GM20000 (cell line): ENCODE measurements around the gene APOBEC3C.

Experiments used
- DNase-seq: peaks from one replicate; pipeline ENCODE4 v3.0.0; 2012; ENCODE audit warnings: low spot score
- CTCF ChIP-seq: IDR thresholded peaks from 2 replicates; pipeline ENCODE4 v1.5.1; 2012; ENCODE audit warnings: mild to moderate bottlenecking, control low read depth; ENCODE audit errors: extremely low read depth, missing control alignments

Gene APOBEC3C

GRCh38 chr22:39013942-39014722, at the start of gene APOBEC3C:
Gene APOBEC3C, plus strand, starts transcription at chr22:39014257. Its CDS starts 106 bp downstream, at chr22:39014363.
- no peak for TF ChIP-seq CTCF
- peak; percentile 84 for DNase-seq

DNA sequence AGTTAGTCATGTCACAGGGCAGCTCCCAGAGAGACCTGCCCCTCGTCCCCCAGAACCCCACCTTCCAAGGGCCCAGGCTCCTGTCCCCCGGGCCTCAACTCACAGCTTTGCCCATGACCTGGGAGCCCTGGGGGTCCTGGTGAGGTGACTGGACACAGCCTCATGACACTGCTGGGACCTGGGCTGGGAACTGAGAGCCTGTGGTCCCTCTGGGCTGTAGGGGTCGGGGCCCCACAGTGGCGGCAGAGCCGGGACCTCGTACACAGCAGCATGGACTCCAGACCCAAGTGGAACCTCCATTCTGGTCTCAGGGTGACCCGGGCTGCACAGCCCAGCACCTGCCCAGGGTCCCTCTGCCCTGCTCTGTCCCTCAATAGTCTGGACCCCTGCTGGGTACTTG, 49.8 kb upstream of the APOBEC3C start:
- no peak for DNase-seq
- no peak for TF ChIP-seq CTCF

- TF ChIP-seq CTCF: no peak
- DNase-seq: no peak
Observed at GRCh38 chr22:38964989-38965388, 49.1 kb upstream of the APOBEC3C start.

- no peak for TF ChIP-seq CTCF
- no peak for DNase-seq
Observed at GRCh38 chr22:38965614-38966379, 48.3 kb upstream of the APOBEC3C start.

GRCh38 chr22:38966380-38966702, 47.7 kb upstream of the APOBEC3C start:
- DNase-seq: no peak
- no peak for TF ChIP-seq CTCF

DNA sequence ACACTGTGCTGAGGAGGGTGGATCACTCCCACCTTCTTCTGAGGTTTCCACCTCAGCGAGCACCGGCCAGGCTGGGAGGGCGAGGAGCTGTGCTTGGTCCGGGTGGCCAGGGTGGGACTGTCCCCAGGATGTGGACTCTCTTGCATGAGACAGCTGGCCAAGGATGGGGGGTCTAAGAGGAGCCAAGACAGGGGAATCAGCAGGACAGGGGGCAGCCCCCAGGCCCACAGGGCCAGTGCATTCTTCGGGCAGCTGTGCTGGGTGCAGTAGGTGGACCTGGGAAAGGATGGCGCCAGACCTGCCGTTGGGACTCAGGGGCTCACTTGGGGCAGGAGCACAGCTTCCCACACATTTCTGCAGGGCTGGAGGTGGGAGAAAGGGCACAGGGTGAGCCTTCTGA, 47.1 kb upstream of the APOBEC3C start:
- no peak for TF ChIP-seq CTCF

More for the DNA sequence above, 47.1 kb upstream of the APOBEC3C start:
- no peak for DNase-seq
